SH-SY5Y (cell line): ENCODE data around the gene AMBP.

ENCODE experiments used
- GATA2 ChIP-seq: IDR thresholded peaks from 2 replicates; pipeline ENCODE4 v1.6.1; 2011; ENCODE audit warnings: mild to moderate bottlenecking, low read depth, low read length
- GATA3 ChIP-seq: IDR thresholded peaks from 2 replicates; pipeline ENCODE4 v1.6.1; 2011; ENCODE audit warnings: low read depth, mild to moderate bottlenecking, low read length, moderate library complexity

DNA sequence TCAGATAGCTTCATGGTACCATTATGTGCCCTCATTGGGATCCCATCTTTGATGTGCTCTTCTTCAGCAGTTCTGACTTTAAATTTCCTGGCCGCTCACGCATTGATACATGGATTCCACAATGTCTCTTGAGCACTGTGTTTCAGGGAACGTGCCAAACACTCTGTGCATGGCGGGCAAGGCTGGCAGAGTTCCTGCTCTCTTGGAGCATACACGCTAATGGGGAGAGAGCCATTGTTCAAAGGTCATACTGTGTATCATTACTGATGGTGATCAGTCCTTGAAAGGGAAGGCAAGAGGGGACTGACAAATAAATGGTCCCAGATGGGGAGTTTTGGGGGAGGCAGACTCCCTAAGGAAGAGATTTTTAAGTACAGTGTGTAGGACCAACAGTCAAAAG is 52.3 kb downstream of the AMBP start:
- TF ChIP-seq GATA2 (no peak), GATA3 (no peak)
